Lower leg skin (tissue), 3 donors: ENCODE results near the gene MIDN.

Experiments used
- POLR2A ChIP-seq, 2 donors: fragments of 450-650 bp; IDR thresholded peaks; one replicate each; pipeline ENCODE4 v1.6.1; 2016 to 2017; ENCODE audit warnings: antibody characterized with exemption in 2 of 2, mild to moderate bottlenecking in 1 of 2, moderate library complexity in 1 of 2
- TF ChIP-seq, protein P1 (sequence below), 3 donors: fragments of 450-650 bp; IDR thresholded peaks; one replicate each; pipeline ENCODE4 v1.5.1; 2016; ENCODE audit warnings: antibody characterized with exemption in 3 of 3, mild to moderate bottlenecking in 3 of 3, moderate library complexity in 2 of 3

DNA sequence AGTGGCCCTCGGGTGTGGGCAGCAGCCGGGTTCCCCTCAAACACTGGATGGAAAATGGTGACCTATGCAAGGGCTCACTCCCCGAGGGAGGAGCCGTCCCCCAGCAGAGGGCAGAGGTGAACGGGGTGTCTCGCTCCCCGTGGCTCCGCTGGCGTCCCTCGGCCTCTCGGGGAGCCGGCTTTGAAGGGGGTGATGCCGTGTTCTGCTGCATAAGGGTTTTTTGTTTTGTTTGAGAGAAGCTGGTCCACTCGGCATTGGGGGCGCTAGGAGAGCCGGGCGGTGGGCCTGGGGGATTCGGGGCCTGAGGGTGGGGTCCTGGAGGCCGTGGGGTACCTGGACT is 41.3 kb downstream of the MIDN start:
- TF ChIP-seq POLR2A (IDR thresholded peaks at IDR 0.05) = no peak
- TF ChIP-seq, protein P1, sequence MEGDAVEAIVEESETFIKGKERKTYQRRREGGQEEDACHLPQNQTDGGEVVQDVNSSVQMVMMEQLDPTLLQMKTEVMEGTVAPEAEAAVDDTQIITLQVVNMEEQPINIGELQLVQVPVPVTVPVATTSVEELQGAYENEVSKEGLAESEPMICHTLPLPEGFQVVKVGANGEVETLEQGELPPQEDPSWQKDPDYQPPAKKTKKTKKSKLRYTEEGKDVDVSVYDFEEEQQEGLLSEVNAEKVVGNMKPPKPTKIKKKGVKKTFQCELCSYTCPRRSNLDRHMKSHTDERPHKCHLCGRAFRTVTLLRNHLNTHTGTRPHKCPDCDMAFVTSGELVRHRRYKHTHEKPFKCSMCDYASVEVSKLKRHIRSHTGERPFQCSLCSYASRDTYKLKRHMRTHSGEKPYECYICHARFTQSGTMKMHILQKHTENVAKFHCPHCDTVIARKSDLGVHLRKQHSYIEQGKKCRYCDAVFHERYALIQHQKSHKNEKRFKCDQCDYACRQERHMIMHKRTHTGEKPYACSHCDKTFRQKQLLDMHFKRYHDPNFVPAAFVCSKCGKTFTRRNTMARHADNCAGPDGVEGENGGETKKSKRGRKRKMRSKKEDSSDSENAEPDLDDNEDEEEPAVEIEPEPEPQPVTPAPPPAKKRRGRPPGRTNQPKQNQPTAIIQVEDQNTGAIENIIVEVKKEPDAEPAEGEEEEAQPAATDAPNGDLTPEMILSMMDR (IDR thresholded peaks at IDR 0.05) = no peak
